Natural killer cell treated with Interleukin-12 subunit alpha and Interleukin-12 subunit beta and Interleukin-15 and Interleukin-18, amount 100 ng/mL, for 72 hours (primary cell): ENCODE results near the gene PSMA6. TPM values are rescaled to one million over a fixed set of nuclear protein-coding genes. Genes with fewer than 3 reads are reported as not detected.

Experiments
- ATAC-seq, 2 donors: fragments of 150-1000 bp; cut with Tn5 transposase in 1 of 2; sonication (Bioruptor Pico), chemical (Tn5 transposase) in 1 of 2; 2 replicates each; pipeline ENCODE4 v1.10.0; 2021
- DNase-seq: peaks from one replicate; pipeline ENCODE4 v3.0.0; 2022; ENCODE audit warnings: low spot score
- H3K27ac Mint-ChIP-seq, 2 donors: 1 replicate in 1 of 2; 2 replicates in 1 of 2; pipeline ENCODE4 v1.8.0; 2022; ENCODE audit warnings: mixed read lengths in 2 of 2, mild to moderate bottlenecking in 1 of 2, moderate library complexity in 1 of 2
- H3K27me3 Mint-ChIP-seq, 2 donors: 1 replicate in 1 of 2; 2 replicates in 1 of 2; pipeline ENCODE4 v1.8.0; 2022; ENCODE audit warnings: mixed read lengths in 2 of 2
- H3K36me3 Mint-ChIP-seq: one replicate; pipeline ENCODE4 v1.8.0; 2022; ENCODE audit warnings: mixed read lengths
- H3K4me1 Mint-ChIP-seq, 2 donors: 1 replicate in 1 of 2; 2 replicates in 1 of 2; pipeline ENCODE4 v1.8.0; 2022; ENCODE audit warnings: low read depth in 2 of 2, mixed read lengths in 2 of 2, mild to moderate bottlenecking in 1 of 2
- H3K4me3 Mint-ChIP-seq: one replicate; pipeline ENCODE4 v1.8.0; 2022; ENCODE audit warnings: mixed read lengths
- H3K9me3 Mint-ChIP-seq: 2 replicates; pipeline ENCODE4 v1.8.0; 2022; ENCODE audit warnings: mixed read lengths
- total RNA-seq, 2 donors: library from RNA; stranded (reverse); gene quantifications; one replicate each; pipeline ENCODE4 v1.2.3, GENCODE V29; 2022

PSMA6 gene
- total RNA-seq, 2 donors from 2014 or later: 464 to 704 TPM

DNA sequence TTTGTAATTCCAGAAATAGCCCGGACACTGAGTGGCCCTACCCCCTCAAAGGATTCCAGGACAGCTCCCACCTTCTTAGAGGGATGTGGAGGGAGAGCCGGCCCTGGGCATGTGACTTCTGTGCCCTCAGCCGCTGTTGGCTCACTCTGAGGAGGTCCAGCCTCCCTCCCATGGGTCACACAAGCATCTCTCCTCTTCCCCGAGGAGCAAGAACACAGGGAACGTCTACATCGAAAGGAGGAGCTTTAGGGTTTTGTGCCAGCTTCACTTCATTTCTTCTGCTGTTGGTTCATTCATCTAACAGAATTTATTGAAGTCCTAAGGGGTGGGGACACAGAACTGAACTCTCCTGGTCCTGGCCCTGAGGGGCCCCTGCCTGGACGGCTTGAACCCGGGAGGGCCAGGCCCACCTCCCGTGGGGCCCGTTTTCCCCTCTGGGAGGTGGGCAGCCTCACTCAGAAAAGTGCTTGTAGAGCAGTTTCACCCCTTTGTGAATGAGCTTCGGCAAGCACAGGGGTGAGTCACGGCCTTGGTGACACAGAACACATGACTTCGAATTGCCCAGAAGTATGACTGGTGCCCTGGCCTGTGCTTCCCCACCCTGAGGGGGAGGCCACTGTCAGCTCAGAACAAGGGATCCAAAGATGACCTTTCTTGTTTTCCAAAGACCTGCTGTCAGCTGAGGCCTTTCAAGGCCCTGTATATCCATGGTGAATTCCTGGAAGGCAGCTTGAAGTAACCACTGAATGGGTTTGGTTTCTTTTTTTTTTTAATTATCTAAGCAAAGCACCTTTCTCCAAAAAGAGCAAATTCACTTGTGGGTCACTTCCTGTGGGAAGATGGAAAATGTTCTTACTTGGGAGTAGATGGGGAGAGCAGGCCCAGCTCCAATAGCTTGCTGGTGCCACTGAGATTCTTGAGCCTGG, 73.2 kb downstream of the PSMA6 start:
- Mint-ChIP-seq H3K4me1 (peaks cover 30 to 32% of the 10 kb centered on the region in 2 donors), H3K4me3 (peak overlapping the region; percentile 87)

DNA sequence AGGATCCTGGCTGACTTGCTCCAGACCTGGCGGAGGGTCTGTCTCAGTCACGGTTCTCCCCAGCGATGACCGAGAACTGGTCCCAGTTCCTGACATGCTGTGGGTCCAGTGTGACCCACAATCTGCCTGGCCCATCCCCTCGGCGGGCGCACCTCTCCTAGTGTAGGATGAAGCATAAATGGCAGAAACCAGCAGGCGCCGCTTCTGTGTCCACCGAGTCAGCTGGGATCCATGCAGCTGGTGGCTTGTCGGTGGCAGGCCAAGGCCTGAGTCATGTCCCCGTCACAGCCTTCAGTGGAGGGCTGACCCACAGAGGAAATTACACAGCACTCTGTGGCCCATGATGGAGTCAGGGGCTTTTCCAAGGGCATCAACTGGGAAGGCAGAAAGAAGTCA, 73.9 kb downstream of the PSMA6 start:
- H3K4me3 Mint-ChIP-seq: peak overlapping the region; percentile 87
- H3K36me3 Mint-ChIP-seq: no peaks in the 10 kb centered on the region
- peaks cover 30 to 35% of the 10 kb centered on the region in 2 donors for H3K4me1 Mint-ChIP-seq
- H3K27ac Mint-ChIP-seq: peak overlapping the region; percentile 96 to 100
- peak; percentile 85 to 87 for ATAC-seq
- peak; percentile 80 for DNase-seq
- peaks cover under 1% of the 10 kb centered on the region for H3K9me3 Mint-ChIP-seq
- no peaks in the 10 kb centered on the region for H3K27me3 Mint-ChIP-seq

More for the DNA sequence above, 73.2 kb downstream of the PSMA6 start:
- H3K27ac Mint-ChIP-seq: peak overlapping the region; percentile 96 to 100
- H3K27me3 Mint-ChIP-seq: no peaks in the 10 kb centered on the region
- DNase-seq: peak; percentile 89
- ATAC-seq: peak; percentile 95 to 97
- no peaks in the 10 kb centered on the region for H3K36me3 Mint-ChIP-seq
- H3K9me3 Mint-ChIP-seq: no peaks in the 10 kb centered on the region

DNA sequence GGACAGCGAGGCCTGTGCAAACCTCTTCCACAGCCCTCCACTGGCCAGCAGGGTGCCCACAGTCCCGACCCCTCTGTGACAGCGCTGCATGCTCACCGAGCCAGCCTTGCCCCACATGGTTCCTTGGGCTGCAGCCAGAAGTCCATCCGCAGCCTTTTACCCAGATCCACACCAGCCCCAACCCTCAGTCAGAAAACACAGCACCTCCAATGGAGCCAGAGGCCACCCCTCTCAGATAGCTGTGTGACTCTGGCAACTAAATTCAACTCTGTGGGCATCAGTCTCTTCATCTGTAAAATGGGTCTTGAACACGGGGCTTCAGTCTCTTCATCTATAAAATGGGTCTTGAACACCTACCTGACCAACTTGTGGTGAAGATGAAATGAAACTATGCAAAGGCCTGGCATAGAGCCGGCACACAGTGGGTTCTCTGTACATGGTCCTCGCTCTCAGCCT, 74.4 kb downstream of the PSMA6 start:
- H3K4me1 Mint-ChIP-seq: peaks cover 30 to 37% of the 10 kb centered on the region in 2 donors
- peak overlapping the region; percentile 87 for H3K4me3 Mint-ChIP-seq
- DNase-seq (no peak), ATAC-seq (no peak)
- H3K27ac Mint-ChIP-seq: peak overlapping the region; percentile 96 to 100
- H3K9me3 Mint-ChIP-seq: peaks cover 3% of the 10 kb centered on the region
- no peaks in the 10 kb centered on the region for H3K36me3 Mint-ChIP-seq
- no peaks in the 10 kb centered on the region for H3K27me3 Mint-ChIP-seq

DNA sequence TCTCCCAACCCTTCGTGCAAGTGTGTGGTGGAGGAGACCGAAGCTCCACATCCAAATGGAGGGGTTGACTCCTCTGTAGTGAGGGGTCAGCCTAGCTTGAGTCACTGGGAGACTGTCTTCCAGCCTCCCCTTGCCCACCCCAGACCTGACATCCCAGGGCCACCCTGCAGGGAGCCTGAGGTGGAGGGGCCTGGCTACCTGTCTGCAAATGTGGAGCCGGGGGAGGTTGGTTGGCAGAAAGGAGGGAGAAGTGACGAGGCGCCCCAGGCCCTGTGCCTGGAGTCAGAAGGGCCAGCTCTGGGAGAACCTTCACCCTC, 74.8 kb downstream of the PSMA6 start:
- peaks cover 3% of the 10 kb centered on the region for H3K9me3 Mint-ChIP-seq
- peaks cover 30 to 37% of the 10 kb centered on the region in 2 donors for H3K4me1 Mint-ChIP-seq
- no peaks in the 10 kb centered on the region for H3K27me3 Mint-ChIP-seq
- no peak for DNase-seq
- no peaks in the 10 kb centered on the region for H3K36me3 Mint-ChIP-seq
- H3K27ac Mint-ChIP-seq: peak overlapping the region; percentile 96 to 100
- ATAC-seq: no peak
- peak overlapping the region; percentile 87 for H3K4me3 Mint-ChIP-seq

Other genes with a start within 250 kb of the PSMA6 start
- 10 to 100 TPM; 50.0 to 52.0 TPM for gene FAM177A1, start 246.1 kb upstream of the PSMA6 start, total RNA-seq
- 10 to 100 TPM; 64.3 to 91.5 TPM for gene PPP2R3C, start 170.4 kb upstream of the PSMA6 start, total RNA-seq
- gene PRORP, start 169.8 kb upstream of the PSMA6 start, total RNA-seq: 10 to 100 TPM; 45.0 to 60.4 TPM
- 1,000 to 10,000 TPM; 1,092 to 1,804 TPM for gene NFKBIA, start 112.4 kb downstream of the PSMA6 start, total RNA-seq
- not detected for gene INSM2, start 241.8 kb downstream of the PSMA6 start, total RNA-seq